Chondrocyte (in vitro differentiated cells): ENCODE results near the gene NFKB2. TPM values are rescaled to one million over a fixed set of nuclear protein-coding genes. Genes with fewer than 3 reads are reported as not detected.
A peak's percentile ranks its signal among the peaks of the same experiment; 100 is the strongest.

Source experiments
- DNase-seq: peaks from one replicate; pipeline ENCODE4 v3.0.0; 2021; ENCODE audit warnings: mixed read lengths, low spot score
- H3K27ac Mint-ChIP-seq: one replicate; pipeline ENCODE4 v1.8.0; 2021; ENCODE audit warnings: mild to moderate bottlenecking, moderate library complexity, mixed read lengths; ENCODE audit not compliant: unreplicated experiment
- H3K27me3 Mint-ChIP-seq: 2 replicates; pipeline ENCODE4 v1.8.0; 2021; ENCODE audit warnings: low read depth, mixed read lengths
- H3K36me3 Mint-ChIP-seq: 2 replicates; pipeline ENCODE4 v1.8.0; 2021; ENCODE audit warnings: low read depth, mixed read lengths
- H3K4me1 Mint-ChIP-seq: 2 replicates; pipeline ENCODE4 v1.8.0; 2021; ENCODE audit warnings: low read depth, mild to moderate bottlenecking, mixed read lengths
- H3K4me3 Mint-ChIP-seq: one replicate; pipeline ENCODE4 v1.8.0; 2021; ENCODE audit warnings: mild to moderate bottlenecking, moderate library complexity, mixed read lengths; ENCODE audit not compliant: unreplicated experiment
- H3K9me3 Mint-ChIP-seq: 2 replicates; pipeline ENCODE4 v1.8.0; 2021; ENCODE audit warnings: low read depth, mixed read lengths
- microRNA-seq: library from miRNA; unstranded; fragments of <30 nt; microRNA quantifications from one replicate; pipeline ENCODE4 v1.2.0, GENCODE V29; 2020; ENCODE audit warnings: borderline number of aligned reads
- total RNA-seq: library from RNA; stranded (reverse); gene quantifications from 3 replicates; pipeline ENCODE4 v1.2.1, GENCODE V29; 2021
- TF ChIP-seq, protein P1 (sequence below): fragments of 200-600 bp; sonication (generic); IDR thresholded peaks from 2 replicates; pipeline ENCODE4 v1.5.0; 2021; ENCODE audit warnings: antibody characterized with exemption, mild to moderate bottlenecking, moderate library complexity

The NFKB2 gene
- total RNA-seq, 1 donor from 2014 or later = 38.0 TPM

DNA sequence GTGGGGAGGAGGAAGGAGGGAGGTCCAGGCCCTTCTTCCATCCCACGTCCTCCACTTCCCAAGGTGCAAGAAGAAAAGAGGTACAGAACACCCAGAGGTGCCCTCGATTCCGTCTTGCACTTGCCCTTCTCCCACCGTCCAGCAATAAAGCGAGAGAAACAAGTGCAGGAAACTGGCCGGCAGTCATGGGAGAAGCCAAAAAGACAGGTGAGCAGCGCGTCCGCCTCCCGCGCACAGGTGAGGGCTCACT lies 54.5 kb downstream of the NFKB2 start:
- Mint-ChIP-seq H3K4me3 (peak overlapping the region; percentile 85), H3K36me3 (no peaks in the 10 kb centered on the region), H3K27ac (peak overlapping the region; percentile 64), H3K27me3 (no peaks in the 10 kb centered on the region), H3K4me1 (peaks cover 26% of the 10 kb centered on the region), H3K9me3 (no peaks in the 10 kb centered on the region)
- DNase-seq = no peak
- TF ChIP-seq, protein P1, sequence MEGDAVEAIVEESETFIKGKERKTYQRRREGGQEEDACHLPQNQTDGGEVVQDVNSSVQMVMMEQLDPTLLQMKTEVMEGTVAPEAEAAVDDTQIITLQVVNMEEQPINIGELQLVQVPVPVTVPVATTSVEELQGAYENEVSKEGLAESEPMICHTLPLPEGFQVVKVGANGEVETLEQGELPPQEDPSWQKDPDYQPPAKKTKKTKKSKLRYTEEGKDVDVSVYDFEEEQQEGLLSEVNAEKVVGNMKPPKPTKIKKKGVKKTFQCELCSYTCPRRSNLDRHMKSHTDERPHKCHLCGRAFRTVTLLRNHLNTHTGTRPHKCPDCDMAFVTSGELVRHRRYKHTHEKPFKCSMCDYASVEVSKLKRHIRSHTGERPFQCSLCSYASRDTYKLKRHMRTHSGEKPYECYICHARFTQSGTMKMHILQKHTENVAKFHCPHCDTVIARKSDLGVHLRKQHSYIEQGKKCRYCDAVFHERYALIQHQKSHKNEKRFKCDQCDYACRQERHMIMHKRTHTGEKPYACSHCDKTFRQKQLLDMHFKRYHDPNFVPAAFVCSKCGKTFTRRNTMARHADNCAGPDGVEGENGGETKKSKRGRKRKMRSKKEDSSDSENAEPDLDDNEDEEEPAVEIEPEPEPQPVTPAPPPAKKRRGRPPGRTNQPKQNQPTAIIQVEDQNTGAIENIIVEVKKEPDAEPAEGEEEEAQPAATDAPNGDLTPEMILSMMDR = no peak

DNA sequence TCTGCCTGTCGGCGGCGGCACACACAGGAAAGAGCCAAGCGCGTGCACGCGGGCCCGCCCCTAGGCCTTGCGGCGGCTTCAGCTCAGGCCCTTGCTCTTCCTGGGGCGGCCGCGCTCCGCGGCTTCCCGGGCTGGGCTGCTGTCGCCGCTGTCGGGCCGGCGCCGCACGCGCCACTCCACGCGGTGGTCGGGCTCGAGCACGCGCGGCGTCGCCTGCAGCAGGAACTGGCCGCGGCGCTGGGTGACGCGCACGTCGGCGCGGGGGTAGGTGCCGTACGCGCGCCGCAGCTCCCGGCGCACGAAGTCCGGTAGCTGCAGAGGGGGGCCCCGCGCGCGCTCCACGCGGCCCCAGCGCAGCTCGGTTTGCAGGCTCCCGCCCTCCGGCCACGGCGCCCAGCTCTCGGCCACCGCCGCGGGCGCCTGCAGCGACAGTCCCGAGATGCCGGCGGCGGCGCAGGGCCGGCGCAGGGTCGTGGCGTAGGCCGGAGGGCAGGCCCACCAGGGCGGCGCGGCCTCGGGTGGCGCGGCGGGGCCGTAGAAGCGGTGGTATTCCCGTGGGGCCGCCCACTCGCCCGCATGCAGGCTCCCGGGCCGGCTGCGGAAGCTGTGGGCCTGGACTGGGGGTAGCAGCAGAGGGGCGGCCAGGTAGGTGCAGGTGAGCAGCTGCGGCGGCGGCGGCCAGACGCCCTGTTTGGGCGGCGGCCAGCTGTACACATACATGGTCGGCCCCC lies 55.0 kb downstream of the NFKB2 start:
- TF ChIP-seq, protein P1 = peak; percentile 1
- no peaks in the 10 kb centered on the region for H3K27me3 Mint-ChIP-seq
- no peaks in the 10 kb centered on the region for H3K36me3 Mint-ChIP-seq
- peak overlapping the region; percentile 85 for H3K4me3 Mint-ChIP-seq
- no peak overlapping the region for H3K27ac Mint-ChIP-seq
- H3K9me3 Mint-ChIP-seq = no peaks in the 10 kb centered on the region
- DNase-seq = no peak
- peaks cover 26% of the 10 kb centered on the region for H3K4me1 Mint-ChIP-seq

DNA sequence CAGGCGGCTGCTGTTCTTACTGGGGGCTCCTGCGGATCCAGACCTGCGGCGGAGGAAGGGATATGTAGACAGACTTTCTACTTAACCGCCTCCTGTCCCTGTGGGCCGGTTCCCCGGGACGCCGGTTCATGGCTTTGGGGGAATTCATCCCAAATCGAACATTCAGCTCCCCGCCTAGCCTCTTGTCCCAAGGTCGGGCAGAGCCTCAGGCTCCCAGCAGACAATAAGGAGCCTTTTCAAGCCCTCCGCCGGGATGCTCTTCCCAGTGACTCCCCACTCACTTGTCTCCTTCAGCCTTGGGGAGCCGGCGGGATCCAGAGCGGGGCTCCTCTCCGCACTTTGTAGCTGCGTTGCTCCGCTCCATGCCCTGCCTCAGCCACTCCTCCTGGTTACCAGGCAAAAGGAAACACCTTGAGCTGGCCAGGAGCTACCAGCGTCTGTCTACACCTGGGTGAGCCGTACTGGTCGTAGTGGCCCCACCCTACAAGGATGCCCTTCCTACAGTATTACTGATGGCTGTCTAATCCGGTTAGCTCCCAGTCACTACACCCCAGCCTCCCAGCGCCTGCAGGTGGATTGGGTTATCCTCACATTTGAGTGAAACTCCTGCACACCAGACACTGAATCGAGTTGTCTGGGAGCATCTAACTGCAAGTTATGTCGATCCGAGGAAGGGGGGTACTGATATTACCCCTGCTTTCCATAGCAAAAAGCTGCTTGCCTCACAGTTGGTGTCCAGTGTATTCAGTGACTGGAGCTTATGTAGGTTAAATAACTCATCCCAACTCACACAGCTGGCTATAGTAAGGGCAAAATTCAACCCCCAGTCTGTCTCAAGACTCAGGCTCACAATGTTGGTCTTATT lies 55.8 kb downstream of the NFKB2 start, which contains the start of gene C10orf95:
Gene C10orf95, minus strand, starts transcription at position 439 of the 865 bp plus-strand sequence. CDS start 450 bp downstream, outside the sequence.
- H3K36me3 Mint-ChIP-seq = peaks cover 2% of the 10 kb centered on the region
- H3K27me3 Mint-ChIP-seq = no peaks in the 10 kb centered on the region
- H3K27ac Mint-ChIP-seq = no peak within 1 kb of the TSS
- DNase-seq = no peak
- peaks cover 29% of the 10 kb centered on the region for H3K4me1 Mint-ChIP-seq
- H3K9me3 Mint-ChIP-seq = no peaks in the 10 kb centered on the region
- TF ChIP-seq, protein P1 = no peak
- H3K4me3 Mint-ChIP-seq = peak within 1 kb of the TSS; percentile 85

Small RNA genes within 50 kb of the gene (microRNA-seq; reads per million reads assigned to microRNA genes)
- 32.1 reads per million, percentile 44 among the genes with 10 or more reads in this experiment for gene MIR146B

Other genes starting within 250 kb of the NFKB2 start
- gene NOLC1, start 243.3 kb upstream of the NFKB2 start, total RNA-seq = 36.2 to 50.6 TPM (median 38.8 TPM) in 3 replicates
- gene ELOVL3, start 169.4 kb upstream of the NFKB2 start, total RNA-seq = not detected in 3 replicates
- not detected in 3 replicates for gene PITX3, start 154.2 kb upstream of the NFKB2 start, total RNA-seq
- 59.3 to 88.4 TPM (median 59.7 TPM) in 3 replicates for gene GBF1, start 150.2 kb upstream of the NFKB2 start, total RNA-seq
- 3.0 to 4.0 TPM (median 4.0 TPM) in 3 replicates for gene PSD, start 23.1 kb downstream of the NFKB2 start, total RNA-seq
- gene FBXL15, start 25.1 kb downstream of the NFKB2 start, total RNA-seq = 8.8 to 10.1 TPM (median 9.0 TPM) in 3 replicates
- 55.1 to 64.3 TPM (median 57.7 TPM) in 3 replicates for gene CUEDC2, start 36.9 kb downstream of the NFKB2 start, total RNA-seq
- gene C10orf95, start 55.8 kb downstream of the NFKB2 start, total RNA-seq = not detected in 3 replicates
- 128 to 137 TPM (median 128 TPM) in 3 replicates for gene ACTR1A, start 107.0 kb downstream of the NFKB2 start, total RNA-seq
- 14.5 to 15.5 TPM (median 15.5 TPM) in 3 replicates for gene SUFU, start 108.3 kb downstream of the NFKB2 start, total RNA-seq
- gene TRIM8, start 248.8 kb downstream of the NFKB2 start, total RNA-seq = 40.3 to 74.4 TPM (median 66.8 TPM) in 3 replicates